Ovary (tissue), 3 donors: ENCODE results near the gene CRACR2A.

Source experiments
- EP300 ChIP-seq: sonication (generic); formaldehyde crosslinking; IDR thresholded peaks from one replicate; pipeline ENCODE4 v1.6.1; 2017; ENCODE audit warnings: antibody characterized with exemption
- POLR2A ChIP-seq: fragments of 450-650 bp; IDR thresholded peaks from one replicate; pipeline ENCODE4 v1.6.1; 2017; ENCODE audit warnings: antibody characterized with exemption, mild to moderate bottlenecking, moderate library complexity
- TF ChIP-seq, protein P1 (sequence below), 3 donors: fragments of 450-650 bp in 2 of 3; fragments of 200-600 bp in 1 of 3; IDR thresholded peaks; one replicate each; pipeline versions ENCODE4 v1.5.1 to v1.8.0; 2016 to 2022; ENCODE audit warnings: antibody characterized with exemption in 3 of 3, mild to moderate bottlenecking in 1 of 3
- donor health status: DM: no; HTN: no; CAD: no.

DNA sequence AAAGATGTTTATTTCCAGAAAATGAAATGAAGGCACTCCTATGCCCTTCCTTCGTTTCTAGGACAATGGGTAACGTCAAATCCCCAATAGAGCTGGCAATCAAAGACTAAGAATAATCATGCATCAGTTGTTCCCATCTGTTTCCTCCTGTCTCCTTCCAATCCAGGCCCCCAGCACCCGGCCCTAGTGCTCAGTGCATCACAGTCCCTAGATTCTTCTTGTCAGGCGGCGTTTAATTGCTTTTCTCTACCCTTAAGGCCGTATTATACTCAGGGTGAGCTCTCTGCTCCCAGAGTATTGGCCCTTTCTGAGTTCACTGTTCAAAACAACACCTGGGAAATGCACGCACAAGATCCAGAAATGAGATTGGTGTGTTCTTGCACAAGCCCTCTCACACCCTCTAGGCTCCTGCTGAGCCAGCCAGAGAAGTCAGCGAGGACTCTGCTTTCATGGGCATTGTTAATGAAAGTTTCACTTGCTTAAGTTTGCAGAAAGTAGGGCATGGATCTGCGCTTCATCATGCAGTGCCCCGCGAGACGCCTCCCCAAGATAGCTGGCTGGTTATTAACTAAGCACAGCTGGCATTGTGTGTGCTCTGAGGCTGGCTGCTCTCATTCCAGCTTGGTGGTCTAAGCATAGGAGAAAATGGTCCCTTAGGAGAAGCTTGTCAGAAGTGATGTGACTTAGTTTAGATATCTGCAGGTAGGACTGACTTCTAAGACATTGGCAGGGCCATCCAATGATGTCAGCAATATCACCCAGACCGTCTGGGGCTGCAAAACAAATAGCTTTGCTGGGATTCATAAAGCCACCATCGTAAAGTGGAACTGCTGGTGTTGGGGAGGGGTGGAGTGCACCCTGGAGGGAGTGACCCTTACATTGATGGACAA is 28.7 kb downstream of the CRACR2A start:
- TF ChIP-seq, protein P1, sequence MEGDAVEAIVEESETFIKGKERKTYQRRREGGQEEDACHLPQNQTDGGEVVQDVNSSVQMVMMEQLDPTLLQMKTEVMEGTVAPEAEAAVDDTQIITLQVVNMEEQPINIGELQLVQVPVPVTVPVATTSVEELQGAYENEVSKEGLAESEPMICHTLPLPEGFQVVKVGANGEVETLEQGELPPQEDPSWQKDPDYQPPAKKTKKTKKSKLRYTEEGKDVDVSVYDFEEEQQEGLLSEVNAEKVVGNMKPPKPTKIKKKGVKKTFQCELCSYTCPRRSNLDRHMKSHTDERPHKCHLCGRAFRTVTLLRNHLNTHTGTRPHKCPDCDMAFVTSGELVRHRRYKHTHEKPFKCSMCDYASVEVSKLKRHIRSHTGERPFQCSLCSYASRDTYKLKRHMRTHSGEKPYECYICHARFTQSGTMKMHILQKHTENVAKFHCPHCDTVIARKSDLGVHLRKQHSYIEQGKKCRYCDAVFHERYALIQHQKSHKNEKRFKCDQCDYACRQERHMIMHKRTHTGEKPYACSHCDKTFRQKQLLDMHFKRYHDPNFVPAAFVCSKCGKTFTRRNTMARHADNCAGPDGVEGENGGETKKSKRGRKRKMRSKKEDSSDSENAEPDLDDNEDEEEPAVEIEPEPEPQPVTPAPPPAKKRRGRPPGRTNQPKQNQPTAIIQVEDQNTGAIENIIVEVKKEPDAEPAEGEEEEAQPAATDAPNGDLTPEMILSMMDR (IDR thresholded peaks at IDR 0.05) = no peak
- TF ChIP-seq POLR2A (no peak), EP300 (no peak)
